ENCODE data around the gene KIF6.
A peak's percentile ranks its signal among the peaks of the same experiment; 100 is the strongest.

Gene KIF6

GRCh38 chr6:39339096-39339867 lies 385.9 kb downstream of the KIF6 start:
- DNase-seq: no peak

- no peak for DNase-seq
Measured at GRCh38 chr6:39338397-39338796, 386.8 kb downstream of the KIF6 start.

- DNase-seq: peak; percentile 53
Measured at GRCh38 chr6:39335780-39336545, 389.2 kb downstream of the KIF6 start.

DNA sequence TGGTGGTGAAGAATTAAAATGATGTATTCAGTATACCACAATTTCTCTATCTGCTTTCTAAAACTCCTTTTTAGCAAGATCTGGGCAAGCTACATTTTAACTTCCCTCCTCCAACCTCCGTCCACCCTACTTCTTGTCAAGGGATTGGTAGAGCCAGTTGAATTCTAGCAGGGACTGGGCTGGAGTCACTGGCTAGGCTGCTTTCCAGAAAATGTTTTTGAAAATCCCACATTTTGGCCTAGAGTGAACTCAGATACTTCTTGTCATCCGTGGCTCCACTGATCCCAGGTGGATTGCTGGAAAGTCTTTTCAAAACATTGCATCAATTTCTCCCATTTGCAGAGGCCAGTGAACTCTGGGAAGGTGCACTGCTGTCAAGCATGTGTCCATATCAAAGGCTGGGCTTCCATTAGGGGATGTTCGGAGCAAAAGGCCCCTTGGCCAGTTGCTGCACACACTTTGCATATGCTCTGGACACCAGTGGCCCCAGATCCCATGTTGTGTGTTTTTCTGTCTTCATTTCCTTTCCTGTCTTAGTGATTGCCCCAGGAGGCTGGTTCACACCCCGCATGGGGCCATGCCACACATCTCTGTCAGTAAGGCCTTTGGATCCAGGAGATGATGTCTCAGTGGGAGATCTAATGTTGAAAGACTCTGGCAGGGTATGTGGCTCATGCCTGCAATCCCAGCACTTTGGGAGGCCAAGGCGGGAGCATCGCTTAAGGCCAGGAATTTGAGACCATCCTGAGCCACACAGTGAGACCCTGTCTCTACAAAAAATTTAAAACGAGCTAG lies 391.4 kb downstream of the KIF6 start:
- DNase-seq: no peak

DNA sequence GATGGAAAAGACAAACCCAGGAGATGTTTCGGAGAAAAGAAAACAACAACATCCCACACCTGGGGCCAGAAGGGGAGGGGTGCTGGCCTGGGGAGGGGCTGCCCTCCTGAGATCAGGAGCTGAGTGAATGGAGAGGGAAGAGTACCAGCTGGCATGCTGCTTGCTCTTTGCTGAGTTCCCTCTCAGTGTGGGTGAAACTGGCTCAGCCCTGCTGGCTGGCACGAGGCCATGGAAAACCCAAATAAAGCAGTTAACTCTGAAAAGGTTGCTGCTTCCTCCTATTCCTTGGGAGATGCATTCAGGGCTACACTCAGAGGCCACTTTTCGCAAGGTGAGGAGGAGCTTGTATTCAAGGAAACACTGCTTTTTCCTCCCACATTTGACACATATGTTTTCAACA lies 394.7 kb downstream of the KIF6 start:
- DNase-seq: no peak

- DNase-seq: no peak
Measured at GRCh38 chr6:39330057-39330456, 395.2 kb downstream of the KIF6 start.

GRCh38 chr6:39328066-39328465 lies 397.1 kb downstream of the KIF6 start:
- no peak for DNase-seq

- no peak for DNase-seq
Measured at GRCh38 chr6:39327507-39327906, 397.7 kb downstream of the KIF6 start.

DNA sequence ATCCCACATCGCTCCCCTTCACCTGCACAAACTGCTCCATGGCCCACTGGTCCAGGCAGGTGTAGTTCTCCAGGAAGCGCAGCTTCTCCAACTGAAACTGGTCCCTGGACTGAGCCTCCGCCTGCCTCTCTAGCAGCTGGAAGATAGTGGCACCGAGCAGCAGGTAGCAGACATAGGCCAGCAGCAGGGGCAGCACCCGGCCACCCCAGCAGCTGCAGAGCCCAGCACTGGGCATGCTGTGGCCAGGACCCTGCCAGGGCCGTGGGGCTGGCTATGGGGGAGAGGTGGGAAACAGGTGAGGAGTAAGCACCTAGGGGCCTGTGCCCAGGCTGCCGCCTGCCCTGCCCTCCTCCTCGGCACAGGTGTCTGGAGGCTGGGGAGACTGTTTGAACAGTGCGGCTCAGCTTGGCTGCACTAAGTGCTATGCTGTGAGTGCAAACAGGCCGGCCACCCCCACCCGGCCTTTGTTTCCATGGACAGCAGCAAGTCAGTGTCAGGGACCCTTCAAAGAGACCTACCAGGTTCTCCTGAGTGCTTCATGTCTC lies 402.8 kb downstream of the KIF6 start, which contains the start of gene KCNK16:
KCNK16 (minus strand) TSS at position 397 of the 545 bp plus-strand sequence; CDS start at position 235, 162 bp downstream.
- DNase-seq: no peak

- no peak for DNase-seq
Measured at GRCh38 chr6:39321761-39322160, 403.4 kb downstream of the KIF6 start.

DNA sequence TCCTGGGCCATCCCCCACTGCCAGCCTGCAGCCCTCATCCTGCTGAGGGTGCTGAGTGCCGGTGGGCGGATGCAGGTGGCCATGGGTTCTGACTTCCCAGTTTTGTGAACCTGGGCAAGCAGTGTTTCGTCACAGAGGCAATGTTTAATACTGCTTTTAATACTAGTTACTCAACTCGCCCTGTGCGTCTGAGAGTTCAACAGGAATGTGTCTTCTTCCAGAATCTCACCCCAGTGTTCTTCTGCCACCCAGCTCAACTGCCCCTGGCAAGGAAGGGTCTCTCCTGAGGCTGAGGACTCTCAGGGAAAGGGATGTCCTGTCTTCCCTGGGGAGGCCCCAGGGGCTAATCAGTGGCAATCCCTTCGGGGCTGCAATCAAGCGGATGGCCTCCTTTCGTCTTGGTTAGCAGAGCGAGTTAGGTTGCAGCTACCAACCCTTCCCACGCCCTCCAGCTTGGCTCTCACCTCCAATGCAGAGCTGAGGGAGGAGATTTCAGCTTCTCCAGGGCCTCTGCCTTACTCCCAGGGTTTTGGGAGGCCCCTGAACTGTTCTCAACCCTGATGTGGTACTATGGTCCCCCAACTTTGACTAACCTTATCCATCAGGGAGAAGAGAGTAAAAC lies 404.7 kb downstream of the KIF6 start:
- DNase-seq: no peak

DNA sequence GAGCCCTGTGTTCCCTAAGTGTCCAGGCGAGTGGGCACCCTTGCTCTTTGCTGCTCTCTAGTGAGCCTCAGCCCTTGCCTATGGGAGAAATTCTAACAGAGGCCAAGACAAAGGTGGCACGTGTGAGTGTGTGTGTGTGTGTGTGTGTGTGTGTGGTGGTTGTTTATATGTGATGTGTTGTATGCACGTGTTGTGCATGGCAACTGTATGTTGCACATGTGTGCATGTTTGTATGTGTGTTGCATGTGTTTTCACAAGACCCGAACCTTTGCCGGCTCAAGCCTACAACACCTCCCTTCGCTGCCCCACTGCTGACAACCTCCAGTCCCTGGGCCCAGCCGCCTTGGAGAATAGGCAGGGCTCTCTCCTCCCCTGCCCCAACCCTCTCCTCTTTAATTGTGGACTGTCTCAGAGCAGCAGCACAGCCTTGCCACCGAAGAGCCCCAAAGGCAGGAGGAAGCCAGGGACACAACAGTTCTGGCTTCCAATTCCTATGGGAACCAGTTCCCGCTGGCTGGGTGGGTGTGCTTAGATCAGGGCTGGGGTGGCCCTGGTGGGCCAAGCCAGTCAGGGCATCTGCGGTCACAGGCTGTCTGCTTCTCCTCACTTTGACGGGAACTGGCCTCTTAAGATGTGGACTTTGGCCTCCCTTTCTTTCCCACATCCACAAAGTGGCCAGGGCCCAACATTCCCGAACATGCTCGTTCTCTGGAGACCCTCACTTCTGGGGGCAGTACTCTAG lies 405.4 kb downstream of the KIF6 start:
- no peak for DNase-seq

GRCh38 chr6:39317256-39317655 lies 408.0 kb downstream of the KIF6 start:
- no peak for DNase-seq

DNA sequence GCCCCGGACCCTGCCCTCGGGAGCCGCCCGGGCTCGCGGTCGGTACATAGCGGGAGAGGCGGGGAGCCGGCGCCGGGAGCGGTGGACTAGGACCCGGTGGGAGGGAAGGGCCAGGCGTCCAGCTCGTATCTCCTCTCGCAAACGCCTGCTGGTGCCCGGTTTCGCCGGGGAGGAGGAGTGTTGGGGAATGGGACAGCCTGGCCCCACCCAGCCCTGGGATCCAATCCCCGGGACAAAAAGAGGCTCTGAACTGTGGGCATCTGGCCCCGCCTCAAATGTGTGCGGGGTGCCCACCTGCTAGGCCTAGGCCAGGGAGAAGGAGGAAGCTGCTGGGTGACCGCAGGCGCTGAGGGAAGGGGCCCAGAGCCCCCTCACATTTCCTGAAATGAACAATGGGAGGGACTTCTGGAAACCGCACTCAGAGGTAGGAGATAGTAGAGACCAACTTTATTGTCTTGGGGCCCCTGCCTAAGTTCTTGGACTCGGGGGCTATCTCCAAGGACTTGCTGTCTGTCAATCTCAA lies 410.9 kb downstream of the KIF6 start, which contains the start of gene KCNK17:
KCNK17 (minus strand) TSS at position 147 of the 523 bp plus-strand sequence; CDS start at position 48, 99 bp downstream.
- DNase-seq: no peak

DNA sequence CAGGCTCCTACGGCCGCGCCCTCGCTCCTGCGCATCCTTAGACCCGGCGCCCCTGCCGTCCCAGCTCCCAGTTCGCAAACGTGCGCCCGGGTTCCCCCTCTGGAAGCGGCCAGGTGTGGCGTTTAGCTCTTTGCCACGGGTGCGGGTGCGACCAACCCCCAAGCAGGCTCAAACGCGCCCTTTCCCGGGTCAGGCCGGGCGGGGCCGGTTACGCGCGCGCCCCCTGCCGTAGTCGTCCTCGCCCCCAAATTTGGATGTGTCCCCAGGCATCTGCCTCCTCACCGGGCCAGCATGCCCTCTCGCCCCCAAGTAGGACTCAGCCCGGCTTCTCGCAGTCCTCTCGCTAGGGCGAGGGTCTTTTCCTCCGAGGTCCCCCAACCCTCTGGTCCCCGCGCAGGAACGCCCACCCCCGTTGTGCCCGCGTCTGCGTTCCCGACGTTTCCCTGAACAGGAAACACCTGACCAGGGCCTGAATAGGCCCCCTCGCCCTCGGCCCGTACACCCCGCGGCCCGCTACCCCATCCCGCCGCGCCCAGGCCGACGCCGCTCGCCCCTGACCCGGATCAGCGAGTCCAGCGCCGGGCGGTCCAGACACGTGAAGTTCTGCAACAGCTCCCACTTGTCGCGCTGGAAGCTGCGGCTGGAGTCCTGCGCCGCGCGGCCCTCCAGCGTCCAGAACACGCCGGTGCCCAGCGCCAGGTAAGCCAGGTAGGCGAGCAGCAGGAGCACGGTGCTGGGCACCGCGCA lies 411.5 kb downstream of the KIF6 start:
- DNase-seq: no peak

DNA sequence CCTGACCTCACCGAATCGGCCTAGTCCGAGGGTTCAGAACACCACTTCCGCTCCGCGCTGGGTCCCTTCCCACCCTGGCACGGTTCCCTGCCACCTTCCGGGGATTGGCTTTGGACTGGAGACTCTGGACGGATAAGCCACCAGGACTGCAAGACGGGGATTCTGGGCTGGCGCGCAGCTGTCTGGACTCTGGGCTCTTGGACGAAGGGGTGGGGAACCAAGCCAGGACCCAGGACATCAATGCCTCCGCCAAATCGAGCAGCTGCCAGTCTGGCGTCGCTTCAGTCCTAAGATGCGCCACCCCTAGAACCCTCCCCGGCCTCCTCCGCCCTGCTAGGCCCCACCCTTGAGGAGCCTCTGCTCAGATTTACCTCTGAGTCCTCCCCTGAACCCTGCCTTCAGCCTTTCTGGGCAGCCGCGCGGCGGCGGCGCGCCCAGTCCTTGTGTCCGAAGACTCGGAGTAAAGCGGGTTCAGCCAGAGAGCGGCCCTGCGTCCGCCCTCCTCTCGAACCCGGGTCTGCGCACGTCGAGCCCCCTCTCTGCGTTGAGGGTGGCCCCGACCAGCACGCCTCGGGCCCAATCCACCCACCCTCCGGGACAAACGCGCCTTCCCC lies 412.2 kb downstream of the KIF6 start:
- DNase-seq: no peak

GRCh38 chr6:39310542-39310941 lies 414.7 kb downstream of the KIF6 start:
- no peak for DNase-seq

GRCh38 chr6:39309942-39310531 lies 415.2 kb downstream of the KIF6 start:
- peak; percentile 25 for DNase-seq

DNA sequence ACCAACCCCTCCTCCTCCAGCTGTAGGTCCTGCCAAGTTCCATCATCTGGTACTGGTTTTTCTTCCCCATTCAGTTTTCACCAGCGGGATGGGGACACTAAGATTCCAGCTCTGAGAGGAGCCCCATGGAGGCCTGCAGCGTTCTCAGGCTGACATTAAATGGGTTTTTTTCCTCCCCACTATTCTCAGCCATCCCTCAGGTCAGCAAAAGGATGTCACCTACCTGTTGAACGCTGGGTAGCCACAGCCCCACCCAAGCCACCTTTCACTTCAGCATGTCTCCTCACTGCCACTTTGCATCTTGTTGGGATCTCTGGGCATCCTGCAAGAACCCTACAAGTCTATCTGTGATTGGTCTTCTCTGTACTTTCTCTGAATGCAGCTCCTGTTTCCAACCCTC lies 417.7 kb downstream of the KIF6 start:
- no peak for DNase-seq

- no peak for DNase-seq
Measured at GRCh38 chr6:39304951-39305350, 420.3 kb downstream of the KIF6 start.

Data from NK-92 treated with Interleukin-12 subunit alpha and Interleukin-12 subunit beta, amount 100 ng/mL, for 24 hours (cell line).